ENCODE data around the gene OSBPL8.
"Not testable (repeated sequence)": the region's sequence is repeated elsewhere in the genome, so short reads cannot be mapped to it uniquely, and the experiment has no call there.

The OSBPL8 gene

GRCh38 chr12:76531056-76531455, 28.5 kb downstream of the OSBPL8 start:
- DNase-seq (ENCODE audit: low read depth in 3 of 3, low spot score in 1 of 3), result no peak

GRCh38 chr12:76530516-76530915, 29.1 kb downstream of the OSBPL8 start:
- DNase-seq (ENCODE audit: low read depth in 3 of 3, low spot score in 1 of 3), result no peak

GRCh38 chr12:76529226-76529918, 30.2 kb downstream of the OSBPL8 start:
- DNase-seq (ENCODE audit: low read depth in 3 of 3, low spot score in 1 of 3), result no peak

GRCh38 chr12:76523408-76523807, 36.2 kb downstream of the OSBPL8 start:
- no peak for DNase-seq (ENCODE audit: low read depth in 3 of 3, low spot score in 1 of 3)

- DNase-seq (ENCODE audit: low read depth in 3 of 3, low spot score in 1 of 3), result no peak
These were observed 39.2 kb downstream of the OSBPL8 start for GRCh38 chr12:76520348-76520747.

GRCh38 chr12:76519538-76519937, 40.0 kb downstream of the OSBPL8 start:
- DNase-seq (ENCODE audit: low read depth in 3 of 3, low spot score in 1 of 3), result no peak

- no peak for DNase-seq (ENCODE audit: low read depth in 3 of 3, low spot score in 1 of 3)
These were observed 40.9 kb downstream of the OSBPL8 start for GRCh38 chr12:76518699-76519098.

GRCh38 chr12:76515271-76515670, 44.3 kb downstream of the OSBPL8 start:
- no peak for DNase-seq (ENCODE audit: low read depth in 3 of 3, low spot score in 1 of 3)

GRCh38 chr12:76511116-76511716, 48.4 kb downstream of the OSBPL8 start:
- DNase-seq (ENCODE audit: low read depth in 3 of 3, low spot score in 1 of 3), result not testable (repeated sequence)

- no peak for DNase-seq (ENCODE audit: low read depth in 3 of 3, low spot score in 1 of 3)
These were observed 51.2 kb downstream of the OSBPL8 start for GRCh38 chr12:76508128-76508980.

GRCh38 chr12:76506149-76506548, 53.4 kb downstream of the OSBPL8 start:
- DNase-seq (ENCODE audit: low read depth in 3 of 3, low spot score in 1 of 3), result no peak

GRCh38 chr12:76505050-76505449, 54.5 kb downstream of the OSBPL8 start:
- DNase-seq (ENCODE audit: low read depth in 3 of 3, low spot score in 1 of 3), result no peak

- DNase-seq (ENCODE audit: low read depth in 3 of 3, low spot score in 1 of 3), result no peak
These were observed 55.0 kb downstream of the OSBPL8 start for GRCh38 chr12:76504606-76505005.

- DNase-seq (ENCODE audit: low read depth in 3 of 3, low spot score in 1 of 3), result no peak
These were observed 55.6 kb downstream of the OSBPL8 start for GRCh38 chr12:76503957-76504356.

GRCh38 chr12:76501390-76501789, 58.2 kb downstream of the OSBPL8 start:
- DNase-seq (ENCODE audit: low read depth in 3 of 3, low spot score in 1 of 3), result no peak

- DNase-seq (ENCODE audit: low read depth in 3 of 3, low spot score in 1 of 3), result not testable (repeated sequence)
These were observed 60.4 kb downstream of the OSBPL8 start for GRCh38 chr12:76499136-76499535.

- DNase-seq (ENCODE audit: low read depth in 3 of 3, low spot score in 1 of 3), result no peak
These were observed 64.0 kb downstream of the OSBPL8 start for GRCh38 chr12:76495556-76495955.

GRCh38 chr12:76491292-76491691, 68.3 kb downstream of the OSBPL8 start:
- DNase-seq (ENCODE audit: low read depth in 3 of 3, low spot score in 1 of 3), result no peak

GRCh38 chr12:76490763-76491162, 68.8 kb downstream of the OSBPL8 start:
- DNase-seq (ENCODE audit: low read depth in 3 of 3, low spot score in 1 of 3), result no peak

- no peak for DNase-seq (ENCODE audit: low read depth in 3 of 3, low spot score in 1 of 3)
These were observed 69.8 kb downstream of the OSBPL8 start for GRCh38 chr12:76489737-76490136.

GRCh38 chr12:76486011-76486410, 73.6 kb downstream of the OSBPL8 start:
- DNase-seq (ENCODE audit: low read depth in 3 of 3, low spot score in 1 of 3), result no peak

- DNase-seq (ENCODE audit: low read depth in 3 of 3, low spot score in 1 of 3), result no peak
These were observed 78.8 kb downstream of the OSBPL8 start for GRCh38 chr12:76480796-76481195.
